ENCODE measurements around the gene KCNT1. TPM values are rescaled to one million over a fixed set of nuclear protein-coding genes. Genes with fewer than 3 reads are reported as not detected.

KCNT1 gene
- total RNA-seq, 1 experiment from 2014 or later: 0.09 TPM

DNA sequence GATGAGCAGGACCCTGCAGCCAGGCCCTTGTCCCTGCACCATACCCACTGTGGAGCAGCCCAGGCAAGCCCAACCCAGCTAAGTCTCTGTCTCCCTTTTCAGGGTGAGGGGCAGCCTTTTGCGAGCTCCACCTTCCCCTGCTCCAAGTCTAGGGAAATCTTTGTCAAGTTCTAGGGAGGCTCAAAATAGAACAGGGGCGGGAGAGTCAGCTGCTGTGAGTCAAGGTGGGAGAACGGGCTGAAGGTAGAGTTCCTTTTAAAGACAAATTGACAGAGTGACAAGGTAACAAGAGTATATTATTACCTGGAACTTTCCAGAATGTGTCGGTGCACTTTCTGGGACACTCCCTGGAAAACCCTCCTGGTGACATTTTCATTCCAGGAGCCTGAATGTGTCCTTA is 64.7 kb downstream of the KCNT1 start:
- no peak for DNase-seq
- no peaks in the 10 kb centered on the region for H3K27me3 ChIP-seq (replicated peaks; ENCODE audit: control insufficient read depth, insufficient read depth, low read length)
- intact Hi-C loops (cut with micrococcal nuclease; ENCODE audit: unreplicated experiment): no loop called here
- Mint-ChIP-seq H3K27ac (ENCODE audit: unreplicated experiment) (no peak overlapping the region), H3K36me3 (ENCODE audit: insufficient read depth, unreplicated experiment) (no peaks in the 10 kb centered on the region), H3K4me3 (ENCODE audit: unreplicated experiment) (no peak overlapping the region), H3K9me3 (ENCODE audit: unreplicated experiment) (no peaks in the 10 kb centered on the region), H3K4me1 (ENCODE audit: low read depth, unreplicated experiment) (no peaks in the 10 kb centered on the region), H3K27me3 (ENCODE audit: insufficient read depth, unreplicated experiment) (no peaks in the 10 kb centered on the region)
- CTCF ChIA-PET: no interaction called here
- H3K36me3 ChIP-seq (ENCODE audit: control insufficient read depth, insufficient read depth, low read length): no peaks in the 10 kb centered on the region
- POLR2A ChIA-PET: no interaction called here
- H3K4me1 ChIP-seq: no peaks in the 10 kb centered on the region
- no TSS peak for BruUV-seq (replicated peaks)
- TF ChIP-seq, protein P1, sequence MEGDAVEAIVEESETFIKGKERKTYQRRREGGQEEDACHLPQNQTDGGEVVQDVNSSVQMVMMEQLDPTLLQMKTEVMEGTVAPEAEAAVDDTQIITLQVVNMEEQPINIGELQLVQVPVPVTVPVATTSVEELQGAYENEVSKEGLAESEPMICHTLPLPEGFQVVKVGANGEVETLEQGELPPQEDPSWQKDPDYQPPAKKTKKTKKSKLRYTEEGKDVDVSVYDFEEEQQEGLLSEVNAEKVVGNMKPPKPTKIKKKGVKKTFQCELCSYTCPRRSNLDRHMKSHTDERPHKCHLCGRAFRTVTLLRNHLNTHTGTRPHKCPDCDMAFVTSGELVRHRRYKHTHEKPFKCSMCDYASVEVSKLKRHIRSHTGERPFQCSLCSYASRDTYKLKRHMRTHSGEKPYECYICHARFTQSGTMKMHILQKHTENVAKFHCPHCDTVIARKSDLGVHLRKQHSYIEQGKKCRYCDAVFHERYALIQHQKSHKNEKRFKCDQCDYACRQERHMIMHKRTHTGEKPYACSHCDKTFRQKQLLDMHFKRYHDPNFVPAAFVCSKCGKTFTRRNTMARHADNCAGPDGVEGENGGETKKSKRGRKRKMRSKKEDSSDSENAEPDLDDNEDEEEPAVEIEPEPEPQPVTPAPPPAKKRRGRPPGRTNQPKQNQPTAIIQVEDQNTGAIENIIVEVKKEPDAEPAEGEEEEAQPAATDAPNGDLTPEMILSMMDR (IDR thresholded peaks at IDR 0.05; ENCODE audit: insufficient read depth in 1 of 2, low read depth in 1 of 2, low read length in 1 of 2, severe bottlenecking in 1 of 2, unreplicated experiment in 1 of 2): no peak
- 0 out of 2 replicates have a peak, but pooled peaks cover 3% of the 10 kb centered on the region for H3K9me3 ChIP-seq
- H3K4me3 ChIP-seq (ENCODE audit: low read depth, low read length): no peak overlapping the region

DNA sequence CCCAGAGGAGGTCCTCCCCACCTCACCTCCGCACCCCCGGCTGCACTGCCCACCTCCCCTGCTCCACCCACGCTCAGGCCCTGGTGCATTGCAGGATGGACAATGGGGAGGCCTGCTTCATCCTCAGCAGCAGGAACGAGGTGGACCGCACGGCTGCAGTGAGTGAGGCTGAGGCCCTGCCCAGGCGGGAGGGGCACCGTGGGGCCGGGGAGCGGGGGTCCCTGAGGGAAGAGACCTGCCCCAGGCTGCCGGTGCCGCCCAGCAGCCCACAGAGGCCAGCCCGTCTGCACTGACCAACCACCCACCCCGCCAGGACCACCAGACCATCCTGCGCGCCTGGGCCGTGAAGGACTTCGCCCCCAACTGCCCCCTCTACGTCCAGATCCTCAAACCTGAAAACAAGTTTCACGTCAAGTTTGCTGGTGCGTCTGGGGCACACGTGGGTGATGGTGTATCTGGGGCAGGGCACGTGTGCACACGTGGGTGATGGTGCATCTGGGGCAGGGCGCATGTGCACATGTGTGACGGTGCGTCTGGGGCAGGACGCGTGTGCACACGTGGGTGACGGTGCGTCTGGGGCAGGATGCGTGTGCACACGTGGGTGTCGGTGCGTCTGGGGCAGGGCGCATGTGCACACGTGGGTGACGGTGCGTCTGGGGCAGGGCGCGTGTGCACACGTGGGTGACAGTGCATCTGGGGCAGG is 66.7 kb downstream of the KCNT1 start:
- H3K36me3 ChIP-seq (ENCODE audit: control insufficient read depth, insufficient read depth, low read length): no peaks in the 10 kb centered on the region
- POLR2A ChIA-PET: no interaction called here
- H3K27me3 Mint-ChIP-seq (ENCODE audit: insufficient read depth, unreplicated experiment): no peaks in the 10 kb centered on the region
- H3K9me3 Mint-ChIP-seq (ENCODE audit: unreplicated experiment): no peaks in the 10 kb centered on the region
- H3K27me3 ChIP-seq (replicated peaks; ENCODE audit: control insufficient read depth, insufficient read depth, low read length): no peaks in the 10 kb centered on the region
- H3K4me3 Mint-ChIP-seq (ENCODE audit: unreplicated experiment): no peak overlapping the region
- intact Hi-C loops (cut with micrococcal nuclease; ENCODE audit: unreplicated experiment): no loop called here
- CTCF ChIA-PET: no interaction called here
- no peaks in the 10 kb centered on the region for H3K36me3 Mint-ChIP-seq (ENCODE audit: insufficient read depth, unreplicated experiment)
- no peak for DNase-seq
- no TSS peak for BruUV-seq (replicated peaks)
- H3K4me1 ChIP-seq: no peaks in the 10 kb centered on the region
- TF ChIP-seq, protein P1 (IDR thresholded peaks at IDR 0.05; ENCODE audit: insufficient read depth in 1 of 2, low read depth in 1 of 2, low read length in 1 of 2, severe bottlenecking in 1 of 2, unreplicated experiment in 1 of 2): no peak
- no peaks in the 10 kb centered on the region for H3K4me1 Mint-ChIP-seq (ENCODE audit: low read depth, unreplicated experiment)
- H3K9me3 ChIP-seq: 0 out of 2 replicates have a peak, but pooled peaks cover 3% of the 10 kb centered on the region
- H3K27ac Mint-ChIP-seq (ENCODE audit: unreplicated experiment): no peak overlapping the region
- H3K4me3 ChIP-seq (ENCODE audit: low read depth, low read length): no peak overlapping the region

DNA sequence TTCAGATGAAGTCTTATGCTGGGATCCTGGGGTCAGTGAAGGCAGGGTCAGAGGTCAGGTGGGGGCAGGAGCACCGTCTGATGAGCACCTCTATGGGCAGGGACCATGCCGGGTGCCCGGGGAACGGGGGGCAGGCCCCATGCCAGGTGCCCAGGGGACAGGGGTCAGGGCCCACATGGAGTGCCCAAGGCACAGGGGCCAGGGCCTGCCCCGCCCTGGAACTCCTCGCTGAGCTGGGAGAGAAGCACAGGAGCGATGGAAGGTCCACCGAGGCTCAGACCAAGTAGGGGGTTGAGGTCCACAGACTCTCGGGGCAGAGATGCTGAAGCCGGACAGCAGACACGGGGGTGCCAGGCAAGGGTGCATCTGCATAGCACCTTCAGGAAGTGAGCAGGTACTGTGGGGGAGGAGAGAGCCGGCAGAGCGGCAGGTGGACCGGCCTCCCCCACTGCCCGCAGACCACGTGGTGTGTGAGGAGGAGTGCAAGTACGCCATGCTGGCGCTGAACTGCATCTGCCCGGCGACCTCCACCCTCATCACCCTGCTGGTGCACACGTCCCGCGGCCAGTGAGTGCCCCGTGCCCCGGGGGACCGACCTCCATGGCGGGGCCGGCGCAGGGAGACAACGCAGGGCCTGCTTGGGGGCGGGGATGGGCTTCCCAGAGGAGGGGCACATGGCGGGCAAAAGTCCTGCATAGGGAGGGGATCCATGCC is 67.7 kb downstream of the KCNT1 start:
- Histone ChIP-seq H3K4me1 (no peaks in the 10 kb centered on the region), H3K4me3 (ENCODE audit: low read depth, low read length) (peak overlapping the region; percentile 12; the same call in 1 of the 2 replicates), H3K9me3 (0 out of 2 replicates have a peak, but pooled peaks cover 3% of the 10 kb centered on the region), H3K27me3 (replicated peaks; ENCODE audit: control insufficient read depth, insufficient read depth, low read length) (no peaks in the 10 kb centered on the region), H3K36me3 (ENCODE audit: control insufficient read depth, insufficient read depth, low read length) (no peaks in the 10 kb centered on the region)
- DNase-seq: no peak
- H3K9me3 Mint-ChIP-seq (ENCODE audit: unreplicated experiment): no peaks in the 10 kb centered on the region
- TF ChIP-seq, protein P1 (IDR thresholded peaks at IDR 0.05; ENCODE audit: insufficient read depth in 1 of 2, low read depth in 1 of 2, low read length in 1 of 2, severe bottlenecking in 1 of 2, unreplicated experiment in 1 of 2): no peak
- H3K36me3 Mint-ChIP-seq (ENCODE audit: insufficient read depth, unreplicated experiment): no peaks in the 10 kb centered on the region
- ChIA-PET POLR2A (no interaction called here), CTCF (no interaction called here)
- no peaks in the 10 kb centered on the region for H3K4me1 Mint-ChIP-seq (ENCODE audit: low read depth, unreplicated experiment)
- no peak overlapping the region for H3K27ac Mint-ChIP-seq (ENCODE audit: unreplicated experiment)
- intact Hi-C loops (cut with micrococcal nuclease; ENCODE audit: unreplicated experiment): no loop called here
- no peaks in the 10 kb centered on the region for H3K27me3 Mint-ChIP-seq (ENCODE audit: insufficient read depth, unreplicated experiment)
- H3K4me3 Mint-ChIP-seq (ENCODE audit: unreplicated experiment): no peak overlapping the region
- BruUV-seq (replicated peaks): no TSS peak
